Ishikawa (cell line): ENCODE data around the gene CFAP44.

Source experiments
- CEBPB ChIP-seq: IDR thresholded peaks from 2 replicates; pipeline ENCODE4 v1.6.1; 2012
- CREB1 ChIP-seq: IDR thresholded peaks from 2 replicates; pipeline ENCODE4 v1.6.1; 2012; ENCODE audit warnings: low read depth
- EGR1 ChIP-seq: IDR thresholded peaks from 2 replicates; pipeline ENCODE4 v1.6.1; 2012
- EP300 ChIP-seq: IDR thresholded peaks from 2 replicates; pipeline ENCODE4 v1.6.1; 2012; ENCODE audit warnings: borderline replicate concordance
- FOXM1 ChIP-seq: IDR thresholded peaks from 2 replicates; pipeline ENCODE4 v1.6.1; 2012; ENCODE audit warnings: low read depth, borderline replicate concordance
- MAX ChIP-seq: IDR thresholded peaks from 2 replicates; pipeline ENCODE4 v1.6.1; 2012
- NFIC ChIP-seq: IDR thresholded peaks from 2 replicates; pipeline ENCODE4 v1.6.1; 2012
- RAD21 ChIP-seq: IDR thresholded peaks from 2 replicates; pipeline ENCODE4 v1.6.1; 2012; ENCODE audit warnings: low read depth
- REST ChIP-seq: IDR thresholded peaks from 2 replicates; pipeline ENCODE4 v1.6.1; 2012; ENCODE audit warnings: low read depth, mild to moderate bottlenecking
- TAF1 ChIP-seq: IDR thresholded peaks from 2 replicates; pipeline ENCODE4 v1.6.1; 2012; ENCODE audit warnings: low read depth, mild to moderate bottlenecking
- TCF12 ChIP-seq: IDR thresholded peaks from 2 replicates; pipeline ENCODE4 v1.6.1; 2012; ENCODE audit warnings: low read depth
- TEAD4 ChIP-seq: IDR thresholded peaks from 2 replicates; pipeline ENCODE4 v1.6.1; 2012
- USF1 ChIP-seq: IDR thresholded peaks from 2 replicates; pipeline ENCODE4 v1.6.1; 2012
- YY1 ChIP-seq: IDR thresholded peaks from 2 replicates; pipeline ENCODE4 v1.6.1; 2012; ENCODE audit warnings: low read depth
- ZBTB7A ChIP-seq: IDR thresholded peaks from 2 replicates; pipeline ENCODE4 v1.6.1; 2012; ENCODE audit warnings: low read depth

CFAP44 gene

GRCh38 chr3:113441051-113441770 lies at the start of gene CFAP44:
Gene CFAP44, minus strand, starts transcription at chr3:113441493. Its CDS starts 7,829 bp downstream, at chr3:113433664.
- TF ChIP-seq USF1, result no peak
- TF ChIP-seq CREB1, result no peak
- TF ChIP-seq EP300, result no peak
- TF ChIP-seq FOXM1, result no peak
- no peak for TF ChIP-seq TEAD4
- no peak for TF ChIP-seq TAF1
- no peak for TF ChIP-seq ZBTB7A
- no peak for TF ChIP-seq NFIC
- TF ChIP-seq MAX, result no peak
- TF ChIP-seq YY1, result no peak
- no peak for TF ChIP-seq TCF12
- no peak for TF ChIP-seq CEBPB

- TF ChIP-seq CEBPB, result no peak
- no peak for TF ChIP-seq YY1
These were observed 43.9 kb upstream of the CFAP44 start for GRCh38 chr3:113485161-113485609.

GRCh38 chr3:113468539-113468938 lies 27.2 kb upstream of the CFAP44 start:
- TF ChIP-seq MAX (no peak), TAF1 (no peak), RAD21 (no peak), FOXM1 (no peak), CREB1 (no peak), CEBPB (no peak), EP300 (no peak), REST (no peak)

- TF ChIP-seq CEBPB, result no peak
- TF ChIP-seq TEAD4, result no peak
- no peak for TF ChIP-seq EP300
- no peak for TF ChIP-seq CREB1
- TF ChIP-seq FOXM1, result no peak
- TF ChIP-seq YY1, result no peak
- no peak for TF ChIP-seq RAD21
- no peak for TF ChIP-seq MAX
- TF ChIP-seq TAF1, result no peak
- no peak for TF ChIP-seq ZBTB7A
- no peak for TF ChIP-seq USF1
- TF ChIP-seq EGR1, result no peak
- TF ChIP-seq NFIC, result no peak
- no peak for TF ChIP-seq TCF12
These were observed 20.2 kb upstream of the CFAP44 start for GRCh38 chr3:113461488-113461887.

- TF ChIP-seq ZBTB7A (no peak), YY1 (no peak), EGR1 (no peak), MAX (no peak), TEAD4 (no peak), EP300 (no peak), FOXM1 (no peak), NFIC (no peak), TAF1 (no peak), CEBPB (no peak), USF1 (no peak), RAD21 (no peak), REST (no peak), TCF12 (no peak)
These were observed 14.2 kb upstream of the CFAP44 start for GRCh38 chr3:113455446-113455845.
